ENCODE results near the gene PTPN9.

GRCh38 chr15:75554717-75555116 lies 24.4 kb downstream of the PTPN9 start:
- TF ChIP-seq EP300 (IDR thresholded peaks at IDR 0.05) (no peak), CTCF (IDR thresholded peaks at IDR 0.05) (no peak), POLR2AphosphoS5 (IDR thresholded peaks at IDR 0.05) (no peak), POLR2A (IDR thresholded peaks at IDR 0.05) (no peak)
